ENCODE measurements around the gene MIEN1. TPM values are rescaled to one million over a fixed set of nuclear protein-coding genes. Genes with fewer than 3 reads are reported as not detected.
"Not testable (repeated sequence)": the region's sequence is repeated elsewhere in the genome, so short reads cannot be mapped to it uniquely, and the experiment has no call there.

MIEN1 gene
- total RNA-seq, 2 donors from 2014 or later = 27.1 to 30.3 TPM

DNA sequence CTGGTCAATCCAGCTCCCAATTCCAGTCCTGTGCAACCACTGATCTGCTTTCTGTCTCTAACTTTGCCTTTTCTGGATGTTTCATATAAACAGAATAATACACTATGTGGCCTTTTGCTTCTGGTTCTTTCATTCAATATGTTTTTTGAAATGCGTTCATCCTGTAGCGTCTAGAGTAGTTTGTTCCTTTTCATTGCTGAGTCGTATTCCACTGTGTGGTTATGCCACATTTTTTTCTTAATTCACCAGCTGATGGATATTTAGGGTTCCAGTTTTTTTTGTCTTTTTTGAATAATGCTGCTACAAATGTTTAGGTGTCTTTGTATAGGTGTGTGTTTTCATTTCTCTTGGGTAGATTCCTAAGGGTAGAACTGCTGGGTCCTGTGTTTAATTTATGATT, 2.3 kb upstream of the MIEN1 start:
- DNase-seq (ENCODE audit: low spot score) = no peak
- Histone ChIP-seq H3K27ac (no peak overlapping the region), H3K9me3 (no peaks in the 10 kb centered on the region), H3K4me3 (no peak overlapping the region), H3K36me3 (peaks cover 7% of the 10 kb centered on the region), H3K4me1 (ENCODE audit: control insufficient read depth in 1 of 2, low read depth in 2 of 2) (peaks cover 6 to 13% of the 10 kb centered on the region in 2 donors), H3K27me3 (replicated peaks; ENCODE audit: insufficient read depth) (no peaks in the 10 kb centered on the region)
- ATAC-seq (ENCODE audit: insufficient number of reproducible peaks, low FRiP score, low read depth) = no peak
- TF ChIP-seq, protein P1, sequence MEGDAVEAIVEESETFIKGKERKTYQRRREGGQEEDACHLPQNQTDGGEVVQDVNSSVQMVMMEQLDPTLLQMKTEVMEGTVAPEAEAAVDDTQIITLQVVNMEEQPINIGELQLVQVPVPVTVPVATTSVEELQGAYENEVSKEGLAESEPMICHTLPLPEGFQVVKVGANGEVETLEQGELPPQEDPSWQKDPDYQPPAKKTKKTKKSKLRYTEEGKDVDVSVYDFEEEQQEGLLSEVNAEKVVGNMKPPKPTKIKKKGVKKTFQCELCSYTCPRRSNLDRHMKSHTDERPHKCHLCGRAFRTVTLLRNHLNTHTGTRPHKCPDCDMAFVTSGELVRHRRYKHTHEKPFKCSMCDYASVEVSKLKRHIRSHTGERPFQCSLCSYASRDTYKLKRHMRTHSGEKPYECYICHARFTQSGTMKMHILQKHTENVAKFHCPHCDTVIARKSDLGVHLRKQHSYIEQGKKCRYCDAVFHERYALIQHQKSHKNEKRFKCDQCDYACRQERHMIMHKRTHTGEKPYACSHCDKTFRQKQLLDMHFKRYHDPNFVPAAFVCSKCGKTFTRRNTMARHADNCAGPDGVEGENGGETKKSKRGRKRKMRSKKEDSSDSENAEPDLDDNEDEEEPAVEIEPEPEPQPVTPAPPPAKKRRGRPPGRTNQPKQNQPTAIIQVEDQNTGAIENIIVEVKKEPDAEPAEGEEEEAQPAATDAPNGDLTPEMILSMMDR (IDR thresholded peaks at IDR 0.05) = no peak

DNA sequence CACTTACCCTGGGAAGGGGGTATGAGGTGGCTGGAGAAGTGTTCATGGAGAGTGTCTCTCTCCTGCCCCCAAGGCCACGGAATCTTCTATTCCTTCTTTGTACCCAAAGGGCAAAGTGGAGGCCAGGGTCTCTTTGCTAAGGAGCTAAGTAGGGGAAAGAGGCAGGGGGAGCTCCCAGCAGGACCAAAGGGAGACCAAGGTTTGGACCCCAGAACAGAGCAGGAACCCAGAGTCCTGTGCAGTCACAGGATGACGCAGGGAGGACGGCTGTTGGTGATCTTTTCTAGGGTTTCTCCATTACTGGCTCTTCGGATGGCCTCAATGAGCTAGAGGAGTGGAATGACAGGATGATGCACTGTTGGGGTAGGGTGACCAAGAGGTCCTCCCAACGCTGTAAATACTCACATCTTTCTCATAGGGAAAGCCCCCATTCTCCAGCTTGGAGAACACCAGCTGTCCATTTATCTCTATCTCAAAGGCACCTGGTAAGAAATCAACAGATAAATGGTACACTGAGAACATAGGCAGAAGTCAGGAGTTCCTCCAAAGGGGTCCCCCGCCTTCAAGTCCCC, 966 bp downstream of the MIEN1 start:
- TF ChIP-seq, protein P1 (IDR thresholded peaks at IDR 0.05) = no peak
- ATAC-seq (ENCODE audit: insufficient number of reproducible peaks, low FRiP score, low read depth) (no peak), DNase-seq (ENCODE audit: low spot score) (no peak)
- H3K4me1 ChIP-seq (ENCODE audit: control insufficient read depth in 1 of 2, low read depth in 2 of 2) = peaks cover 6 to 13% of the 10 kb centered on the region in 2 donors
- H3K36me3 ChIP-seq = peaks cover 23% of the 10 kb centered on the region
- H3K9me3 ChIP-seq = no peaks in the 10 kb centered on the region
- peak overlapping the region; percentile 83 to 89 for H3K27ac ChIP-seq
- no peaks in the 10 kb centered on the region for H3K27me3 ChIP-seq (replicated peaks; ENCODE audit: insufficient read depth)
- H3K4me3 ChIP-seq = peak overlapping the region; percentile 96

DNA sequence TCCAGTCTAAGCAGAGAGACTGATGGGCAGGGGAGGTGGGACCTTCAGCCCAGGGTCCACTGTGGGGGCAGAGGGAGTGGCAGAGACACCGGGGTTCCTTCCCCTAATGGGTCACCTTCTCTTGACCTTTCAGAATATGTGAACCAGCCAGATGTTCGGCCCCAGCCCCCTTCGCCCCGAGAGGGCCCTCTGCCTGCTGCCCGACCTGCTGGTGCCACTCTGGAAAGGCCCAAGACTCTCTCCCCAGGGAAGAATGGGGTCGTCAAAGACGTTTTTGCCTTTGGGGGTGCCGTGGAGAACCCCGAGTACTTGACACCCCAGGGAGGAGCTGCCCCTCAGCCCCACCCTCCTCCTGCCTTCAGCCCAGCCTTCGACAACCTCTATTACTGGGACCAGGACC, 2.8 kb downstream of the MIEN1 start:
- peaks cover 23% of the 10 kb centered on the region for H3K36me3 ChIP-seq
- no peak for ATAC-seq (ENCODE audit: insufficient number of reproducible peaks, low FRiP score, low read depth)

DNA sequence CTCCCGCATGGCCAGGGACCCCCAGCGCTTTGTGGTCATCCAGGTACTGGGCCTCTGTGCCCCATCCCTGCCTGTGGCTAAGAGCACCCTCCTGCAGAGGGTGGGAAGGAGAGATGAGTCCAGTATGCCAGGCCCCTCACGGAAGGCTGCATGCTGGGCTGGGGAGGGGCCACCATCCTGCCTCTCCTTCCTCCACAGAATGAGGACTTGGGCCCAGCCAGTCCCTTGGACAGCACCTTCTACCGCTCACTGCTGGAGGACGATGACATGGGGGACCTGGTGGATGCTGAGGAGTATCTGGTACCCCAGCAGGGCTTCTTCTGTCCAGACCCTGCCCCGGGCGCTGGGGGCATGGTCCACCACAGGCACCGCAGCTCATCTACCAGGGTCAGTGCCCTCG, 3.7 kb downstream of the MIEN1 start:
- Histone ChIP-seq H3K27ac (no peak overlapping the region), H3K4me3 (no peak overlapping the region), H3K27me3 (replicated peaks; ENCODE audit: insufficient read depth) (no peaks in the 10 kb centered on the region), H3K9me3 (no peaks in the 10 kb centered on the region), H3K36me3 (peaks cover 31% of the 10 kb centered on the region), H3K4me1 (ENCODE audit: control insufficient read depth in 1 of 2, low read depth in 2 of 2) (peaks cover 6 to 13% of the 10 kb centered on the region in 2 donors)
- no peak for DNase-seq (ENCODE audit: low spot score)
- no peak for ATAC-seq (ENCODE audit: insufficient number of reproducible peaks, low FRiP score, low read depth)
- TF ChIP-seq, protein P1 (IDR thresholded peaks at IDR 0.05) = no peak

More for the DNA sequence above, 2.8 kb downstream of the MIEN1 start:
- Histone ChIP-seq H3K4me3 (no peak overlapping the region), H3K27ac (no peak overlapping the region), H3K9me3 (no peaks in the 10 kb centered on the region), H3K27me3 (replicated peaks; ENCODE audit: insufficient read depth) (no peaks in the 10 kb centered on the region), H3K4me1 (ENCODE audit: control insufficient read depth in 1 of 2, low read depth in 2 of 2) (peaks cover 6 to 13% of the 10 kb centered on the region in 2 donors)
- DNase-seq (ENCODE audit: low spot score) = no peak
- TF ChIP-seq, protein P1 (IDR thresholded peaks at IDR 0.05) = no peak

DNA sequence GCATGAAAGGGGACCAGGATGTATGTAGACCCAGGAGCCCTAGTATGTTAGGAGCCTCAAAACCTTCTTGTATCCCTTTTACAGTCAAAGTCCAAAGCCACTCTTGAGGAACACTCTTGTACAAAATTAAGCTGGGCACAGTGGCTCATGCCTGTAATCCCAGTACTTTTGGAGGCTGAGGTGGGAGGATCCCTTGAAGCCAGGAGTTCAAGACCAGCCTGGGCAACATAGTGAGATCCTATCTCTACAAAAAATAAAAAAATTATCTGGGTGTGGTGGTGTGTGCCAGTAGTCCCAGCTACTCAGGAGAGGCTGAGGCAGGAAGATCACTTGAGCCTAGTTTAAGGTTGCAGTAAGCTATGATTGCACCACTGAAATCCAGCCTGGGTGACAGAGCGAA, 4.4 kb downstream of the MIEN1 start:
- H3K4me3 ChIP-seq; H3K27ac ChIP-seq; DNase-seq (ENCODE audit: low spot score); H3K9me3 ChIP-seq; H3K27me3 ChIP-seq (replicated peaks; ENCODE audit: insufficient read depth); ATAC-seq (ENCODE audit: insufficient number of reproducible peaks, low FRiP score, low read depth): not testable (repeated sequence)
- Histone ChIP-seq H3K36me3 (peaks cover 31% of the 10 kb centered on the region), H3K4me1 (ENCODE audit: control insufficient read depth in 1 of 2, low read depth in 2 of 2) (peaks cover 6 to 13% of the 10 kb centered on the region in 2 donors)

DNA sequence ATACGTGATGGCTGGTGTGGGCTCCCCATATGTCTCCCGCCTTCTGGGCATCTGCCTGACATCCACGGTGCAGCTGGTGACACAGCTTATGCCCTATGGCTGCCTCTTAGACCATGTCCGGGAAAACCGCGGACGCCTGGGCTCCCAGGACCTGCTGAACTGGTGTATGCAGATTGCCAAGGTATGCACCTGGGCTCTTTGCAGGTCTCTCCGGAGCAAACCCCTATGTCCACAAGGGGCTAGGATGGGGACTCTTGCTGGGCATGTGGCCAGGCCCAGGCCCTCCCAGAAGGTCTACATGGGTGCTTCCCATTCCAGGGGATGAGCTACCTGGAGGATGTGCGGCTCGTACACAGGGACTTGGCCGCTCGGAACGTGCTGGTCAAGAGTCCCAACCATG, 5.6 kb downstream of the MIEN1 start:
- peaks cover 41% of the 10 kb centered on the region for H3K36me3 ChIP-seq
- DNase-seq (ENCODE audit: low spot score) = no peak
- H3K4me3 ChIP-seq = no peak overlapping the region
- H3K4me1 ChIP-seq (ENCODE audit: control insufficient read depth in 1 of 2, low read depth in 2 of 2) = peaks cover 5 to 10% of the 10 kb centered on the region in 2 donors
- no peaks in the 10 kb centered on the region for H3K9me3 ChIP-seq
- H3K27ac ChIP-seq = no peak overlapping the region
- no peak for ATAC-seq (ENCODE audit: insufficient number of reproducible peaks, low FRiP score, low read depth)
- no peaks in the 10 kb centered on the region for H3K27me3 ChIP-seq (replicated peaks; ENCODE audit: insufficient read depth)
- TF ChIP-seq, protein P1 (IDR thresholded peaks at IDR 0.05) = no peak
